Stimulated activated CD8-positive, alpha-beta memory T cell treated with anti-CD3 and anti-CD28 coated beads, Interleukin-12 subunit alpha, Interleukin-12 subunit beta, amount 100 ng/mL, for 4 hours (primary cell): ENCODE measurements around the gene FGF1.

Experiments used
- DNase-seq: peaks from one replicate; pipeline ENCODE4 v3.0.0-alpha.2; 2020; ENCODE audit warnings: low read depth

FGF1 gene

GRCh38 chr5:142642427-142642826, 43.5 kb downstream of the FGF1 start:
- DNase-seq: no peak

- DNase-seq: no peak
Measured at GRCh38 chr5:142641711-142642110, 44.2 kb downstream of the FGF1 start.

- DNase-seq: no peak
Measured at GRCh38 chr5:142640316-142641005, 45.4 kb downstream of the FGF1 start.

- DNase-seq: no peak
Measured at GRCh38 chr5:142639455-142639854, 46.4 kb downstream of the FGF1 start.

GRCh38 chr5:142637871-142638270, 48.0 kb downstream of the FGF1 start:
- no peak for DNase-seq

- DNase-seq: no peak
Measured at GRCh38 chr5:142636698-142637324, 49.1 kb downstream of the FGF1 start.

- no peak for DNase-seq
Measured at GRCh38 chr5:142636093-142636492, 49.8 kb downstream of the FGF1 start.

- no peak for DNase-seq
Measured at GRCh38 chr5:142634216-142635011, 51.5 kb downstream of the FGF1 start.

GRCh38 chr5:142630927-142631539, 54.9 kb downstream of the FGF1 start:
- no peak for DNase-seq

- no peak for DNase-seq
Measured at GRCh38 chr5:142627383-142628217, 58.3 kb downstream of the FGF1 start.

GRCh38 chr5:142626786-142627185, 59.1 kb downstream of the FGF1 start:
- no peak for DNase-seq

GRCh38 chr5:142626099-142626498, 59.8 kb downstream of the FGF1 start:
- no peak for DNase-seq

GRCh38 chr5:142621227-142621626, 64.7 kb downstream of the FGF1 start:
- DNase-seq: no peak

GRCh38 chr5:142619815-142620214, 66.1 kb downstream of the FGF1 start:
- DNase-seq: no peak

- no peak for DNase-seq
Measured at GRCh38 chr5:142618130-142618523, 67.8 kb downstream of the FGF1 start.

GRCh38 chr5:142617416-142618129, 68.3 kb downstream of the FGF1 start:
- no peak for DNase-seq

GRCh38 chr5:142615948-142616347, 69.9 kb downstream of the FGF1 start:
- DNase-seq: no peak

- DNase-seq: no peak
Measured at GRCh38 chr5:142614054-142614453, 71.8 kb downstream of the FGF1 start.

GRCh38 chr5:142613271-142613671, 72.6 kb downstream of the FGF1 start:
- no peak for DNase-seq

GRCh38 chr5:142612494-142613270, 73.2 kb downstream of the FGF1 start:
- no peak for DNase-seq
